Measurements from ENCODE around the gene SASS6. TPM values are rescaled to one million over a fixed set of nuclear protein-coding genes. Genes with fewer than 3 reads are reported as not detected.

SASS6 gene
- total RNA-seq, 1 donor from 2014 or later, result 11.1 TPM

DNA sequence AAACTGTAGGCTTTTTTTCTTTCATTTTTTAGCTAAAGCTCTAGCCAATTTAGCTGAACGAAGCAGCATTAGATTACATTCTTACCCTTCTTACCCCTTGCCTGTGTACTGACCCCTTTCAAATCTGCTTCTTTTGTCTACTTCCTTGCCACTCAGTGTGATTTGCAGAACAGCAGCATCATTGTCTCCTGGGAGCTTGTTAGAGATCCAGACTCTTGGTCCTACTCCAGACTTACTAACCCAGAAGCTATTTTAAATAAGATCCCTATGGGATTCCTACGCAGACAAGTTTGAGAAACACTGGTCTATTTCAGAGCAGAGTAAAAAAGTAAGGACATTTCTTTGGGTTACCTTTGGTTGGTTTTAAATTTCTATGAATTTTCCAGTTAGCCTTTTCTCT, 31.5 kb upstream of the SASS6 start:
- TF ChIP-seq, protein P1, sequence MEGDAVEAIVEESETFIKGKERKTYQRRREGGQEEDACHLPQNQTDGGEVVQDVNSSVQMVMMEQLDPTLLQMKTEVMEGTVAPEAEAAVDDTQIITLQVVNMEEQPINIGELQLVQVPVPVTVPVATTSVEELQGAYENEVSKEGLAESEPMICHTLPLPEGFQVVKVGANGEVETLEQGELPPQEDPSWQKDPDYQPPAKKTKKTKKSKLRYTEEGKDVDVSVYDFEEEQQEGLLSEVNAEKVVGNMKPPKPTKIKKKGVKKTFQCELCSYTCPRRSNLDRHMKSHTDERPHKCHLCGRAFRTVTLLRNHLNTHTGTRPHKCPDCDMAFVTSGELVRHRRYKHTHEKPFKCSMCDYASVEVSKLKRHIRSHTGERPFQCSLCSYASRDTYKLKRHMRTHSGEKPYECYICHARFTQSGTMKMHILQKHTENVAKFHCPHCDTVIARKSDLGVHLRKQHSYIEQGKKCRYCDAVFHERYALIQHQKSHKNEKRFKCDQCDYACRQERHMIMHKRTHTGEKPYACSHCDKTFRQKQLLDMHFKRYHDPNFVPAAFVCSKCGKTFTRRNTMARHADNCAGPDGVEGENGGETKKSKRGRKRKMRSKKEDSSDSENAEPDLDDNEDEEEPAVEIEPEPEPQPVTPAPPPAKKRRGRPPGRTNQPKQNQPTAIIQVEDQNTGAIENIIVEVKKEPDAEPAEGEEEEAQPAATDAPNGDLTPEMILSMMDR (IDR thresholded peaks at IDR 0.05; ENCODE audit: unreplicated experiment), result no peak
- Mint-ChIP-seq H3K9me3 (ENCODE audit: low read depth) (no peaks in the 10 kb centered on the region), H3K27ac (peak overlapping the region; percentile 19), H3K27me3 (no peaks in the 10 kb centered on the region), H3K4me1 (ENCODE audit: low read depth) (no peaks in the 10 kb centered on the region), H3K36me3 (ENCODE audit: insufficient read depth) (no peaks in the 10 kb centered on the region), H3K4me3 (ENCODE audit: low read depth) (no peak overlapping the region)
- DNase-seq (ENCODE audit: low spot score, unreplicated experiment), result no peak

- no peaks in the 10 kb centered on the region for H3K9me3 Mint-ChIP-seq (ENCODE audit: low read depth)
Observed at GRCh38 chr1:100162881-100163280, 30.2 kb upstream of the SASS6 start.

GRCh38 chr1:100152271-100152670, 19.5 kb upstream of the SASS6 start:
- Mint-ChIP-seq H3K4me3 (ENCODE audit: low read depth) (no peak overlapping the region), H3K4me1 (ENCODE audit: low read depth) (no peaks in the 10 kb centered on the region), H3K27me3 (no peaks in the 10 kb centered on the region), H3K36me3 (ENCODE audit: insufficient read depth) (peaks cover 5% of the 10 kb centered on the region), H3K27ac (no peak overlapping the region), H3K9me3 (ENCODE audit: low read depth) (no peaks in the 10 kb centered on the region)
- TF ChIP-seq, protein P1 (IDR thresholded peaks at IDR 0.05; ENCODE audit: unreplicated experiment), result no peak
- DNase-seq (ENCODE audit: low spot score, unreplicated experiment), result no peak

More at GRCh38 chr1:100162881-100163280, 30.2 kb upstream of the SASS6 start:
- TF ChIP-seq, protein P1 (IDR thresholded peaks at IDR 0.05; ENCODE audit: unreplicated experiment), result no peak
- no peaks in the 10 kb centered on the region for H3K36me3 Mint-ChIP-seq (ENCODE audit: insufficient read depth)
- H3K27me3 Mint-ChIP-seq, result no peaks in the 10 kb centered on the region
- H3K4me3 Mint-ChIP-seq (ENCODE audit: low read depth), result no peak overlapping the region
- H3K27ac Mint-ChIP-seq, result no peak overlapping the region
- no peaks in the 10 kb centered on the region for H3K4me1 Mint-ChIP-seq (ENCODE audit: low read depth)
- DNase-seq (ENCODE audit: low spot score, unreplicated experiment), result no peak

DNA sequence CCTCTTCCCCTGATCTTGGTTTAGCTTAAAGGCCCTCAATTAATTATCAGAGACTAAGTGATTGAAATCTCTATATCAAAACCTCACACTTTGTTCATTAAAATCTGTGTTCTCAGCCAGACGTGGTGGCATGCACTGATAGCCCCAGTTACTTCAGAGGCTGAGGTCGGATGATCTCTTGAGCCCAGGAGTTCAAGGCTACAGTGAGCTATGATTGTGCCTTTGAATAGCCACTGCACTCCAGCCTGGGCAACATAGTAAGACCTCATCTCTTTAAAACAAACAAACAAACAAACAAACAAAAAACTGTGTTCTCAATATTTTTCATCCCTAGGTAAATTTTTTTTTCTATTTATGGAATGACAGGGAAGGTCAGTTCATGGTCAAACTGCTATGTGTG, 18.9 kb upstream of the SASS6 start:
- no peaks in the 10 kb centered on the region for H3K4me1 Mint-ChIP-seq (ENCODE audit: low read depth)
- H3K9me3 Mint-ChIP-seq (ENCODE audit: low read depth), result no peaks in the 10 kb centered on the region
- no peak overlapping the region for H3K27ac Mint-ChIP-seq
- H3K4me3 Mint-ChIP-seq (ENCODE audit: low read depth), result no peak overlapping the region
- TF ChIP-seq, protein P1 (IDR thresholded peaks at IDR 0.05; ENCODE audit: unreplicated experiment), result no peak
- DNase-seq (ENCODE audit: low spot score, unreplicated experiment), result no peak
- peaks cover 6% of the 10 kb centered on the region for H3K36me3 Mint-ChIP-seq (ENCODE audit: insufficient read depth)
- no peaks in the 10 kb centered on the region for H3K27me3 Mint-ChIP-seq

DNA sequence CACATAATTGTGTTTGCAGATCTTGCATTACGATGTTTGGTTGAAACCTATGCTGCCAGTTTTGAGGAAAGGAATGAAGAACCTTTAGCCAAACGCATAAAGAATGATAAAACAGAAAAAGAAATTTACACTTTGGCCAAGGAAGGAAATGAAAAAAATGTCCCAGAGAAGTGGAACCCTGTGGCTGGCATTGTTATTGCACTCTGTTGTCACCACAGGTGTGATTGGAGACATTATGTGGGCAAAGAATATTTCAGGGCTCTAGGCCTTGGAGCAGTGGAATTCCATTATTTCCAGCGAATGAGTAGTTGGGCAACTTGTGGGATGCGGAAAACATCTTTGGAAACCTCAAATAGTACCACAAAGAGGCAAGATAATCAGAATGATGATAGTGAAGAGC, 15.1 kb upstream of the SASS6 start:
- Mint-ChIP-seq H3K36me3 (ENCODE audit: insufficient read depth) (peaks cover 16% of the 10 kb centered on the region), H3K9me3 (ENCODE audit: low read depth) (no peaks in the 10 kb centered on the region)

More for the DNA sequence above, 15.1 kb upstream of the SASS6 start:
- Mint-ChIP-seq H3K4me1 (ENCODE audit: low read depth) (no peaks in the 10 kb centered on the region), H3K4me3 (ENCODE audit: low read depth) (no peak overlapping the region), H3K27me3 (no peaks in the 10 kb centered on the region), H3K27ac (no peak overlapping the region)
- DNase-seq (ENCODE audit: low spot score, unreplicated experiment), result no peak
- TF ChIP-seq, protein P1 (IDR thresholded peaks at IDR 0.05; ENCODE audit: unreplicated experiment), result peak; percentile 10

Measured in progenitor cell of endocrine pancreas (in vitro differentiated cells).